Osteoblast (primary cell): ENCODE measurements around the gene PIK3AP1. TPM values are rescaled to one million over a fixed set of nuclear protein-coding genes. Genes with fewer than 3 reads are reported as not detected.

Experiments
- DNase-seq: peaks from one replicate; pipeline ENCODE4 v3.0.0; 2011; ENCODE audit warnings: low spot score, mixed read lengths; ENCODE audit not compliant: insufficient read length; ENCODE audit errors: missing footprints
- H2AFZ ChIP-seq: 2 replicates; pipeline ENCODE4 v1.6.0; 2011; ENCODE audit warnings: mild to moderate bottlenecking, low read length
- H3K27ac ChIP-seq: 2 replicates; pipeline ENCODE4 v1.5.1; 2011; ENCODE audit warnings: mild to moderate bottlenecking, low read depth, low read length, moderate library complexity
- H3K27me3 ChIP-seq: 2 replicates; pipeline ENCODE4 v1.6.0; 2012; ENCODE audit warnings: mild to moderate bottlenecking, control low read depth, inconsistent platforms, low read length, moderate library complexity; ENCODE audit not compliant: insufficient read depth
- H3K36me3 ChIP-seq: 2 replicates; pipeline ENCODE4 v1.5.1; 2011; ENCODE audit warnings: mild to moderate bottlenecking, low read length, control low read depth, moderate library complexity; ENCODE audit not compliant: insufficient read depth
- H3K4me1 ChIP-seq: 2 replicates; pipeline ENCODE4 v1.5.1; 2011; ENCODE audit warnings: mild to moderate bottlenecking, low read length, control low read depth, moderate library complexity; ENCODE audit not compliant: insufficient read depth
- H3K4me2 ChIP-seq: 2 replicates; pipeline ENCODE4 v1.6.0; 2011; ENCODE audit warnings: mild to moderate bottlenecking, low read length; ENCODE audit not compliant: insufficient read depth
- H3K4me3 ChIP-seq: fragments of 200-600 bp; sonication (generic); 3 replicates; pipeline ENCODE4 v1.5.1; 2012; ENCODE audit warnings: mild to moderate bottlenecking, low read length, inconsistent platforms; ENCODE audit not compliant: insufficient read depth
- H3K79me2 ChIP-seq: 2 replicates; pipeline ENCODE4 v1.6.0; 2012; ENCODE audit warnings: mild to moderate bottlenecking, low read length, control low read depth, inconsistent platforms; ENCODE audit not compliant: insufficient read depth
- H3K9me3 ChIP-seq: 2 replicates; pipeline ENCODE4 v1.5.1; 2011; ENCODE audit warnings: low read depth, low read length, control low read depth
- H4K20me1 ChIP-seq: 2 replicates; pipeline ENCODE4 v1.6.0; 2012; ENCODE audit warnings: mild to moderate bottlenecking, low read length, control low read depth; ENCODE audit not compliant: insufficient read depth
- CTCF ChIP-seq: IDR thresholded peaks from 2 replicates; pipeline ENCODE4 v1.5.1; 2011; ENCODE audit warnings: mild to moderate bottlenecking, low read depth, low read length, moderate library complexity; ENCODE audit errors: extremely low read depth
- total RNA-seq: library from RNA; depleted of rRNA; stranded (reverse); fragments of >200 nt; gene quantifications from 2 replicates; pipeline ENCODE4 v1.2.3, GENCODE V29; 2012

Gene PIK3AP1
- total RNA-seq, 1 donor = 0.36 TPM

DNA sequence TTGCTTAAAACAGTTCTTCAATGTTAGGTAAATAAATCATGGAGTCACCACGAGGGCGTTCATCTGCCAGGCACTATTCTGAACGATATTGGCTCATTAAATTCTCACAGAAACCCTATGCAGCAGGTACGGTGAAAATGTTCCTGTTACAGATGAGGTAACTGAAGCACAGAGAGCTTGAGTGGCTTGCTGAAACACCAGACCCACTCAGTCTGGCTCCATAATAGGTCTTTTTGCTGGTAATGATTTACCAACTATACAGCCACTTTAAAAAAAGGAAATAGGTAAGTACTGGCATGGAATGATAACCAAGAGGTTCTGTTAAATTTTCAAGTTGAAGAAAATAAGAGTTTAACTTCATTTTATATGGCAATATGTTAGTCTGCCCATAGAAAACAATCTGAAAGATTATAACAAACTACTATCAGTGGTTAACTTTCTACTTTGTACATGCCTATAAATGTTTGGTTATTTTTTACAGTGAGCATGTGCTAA, 132.2 kb downstream of the PIK3AP1 start:
- Histone ChIP-seq H3K27me3 (no peaks in the 10 kb centered on the region), H3K27ac (peak overlapping the region; percentile 96), H3K79me2 (peaks cover 37% of the 10 kb centered on the region), H3K9me3 (no peaks in the 10 kb centered on the region), H3K4me3 (peak overlapping the region; percentile 94), H2AFZ (peak overlapping the region; percentile 91), H3K36me3 (no peaks in the 10 kb centered on the region), H3K4me1 (peaks cover 18% of the 10 kb centered on the region), H3K4me2 (peak overlapping the region; percentile 97), H4K20me1 (peaks cover 33% of the 10 kb centered on the region)
- DNase-seq = no peak
- no peak for TF ChIP-seq CTCF

- H3K27ac ChIP-seq = peak overlapping the region; percentile 96
Observed at GRCh38 chr10:96587264-96588059, 132.9 kb downstream of the PIK3AP1 start.

DNA sequence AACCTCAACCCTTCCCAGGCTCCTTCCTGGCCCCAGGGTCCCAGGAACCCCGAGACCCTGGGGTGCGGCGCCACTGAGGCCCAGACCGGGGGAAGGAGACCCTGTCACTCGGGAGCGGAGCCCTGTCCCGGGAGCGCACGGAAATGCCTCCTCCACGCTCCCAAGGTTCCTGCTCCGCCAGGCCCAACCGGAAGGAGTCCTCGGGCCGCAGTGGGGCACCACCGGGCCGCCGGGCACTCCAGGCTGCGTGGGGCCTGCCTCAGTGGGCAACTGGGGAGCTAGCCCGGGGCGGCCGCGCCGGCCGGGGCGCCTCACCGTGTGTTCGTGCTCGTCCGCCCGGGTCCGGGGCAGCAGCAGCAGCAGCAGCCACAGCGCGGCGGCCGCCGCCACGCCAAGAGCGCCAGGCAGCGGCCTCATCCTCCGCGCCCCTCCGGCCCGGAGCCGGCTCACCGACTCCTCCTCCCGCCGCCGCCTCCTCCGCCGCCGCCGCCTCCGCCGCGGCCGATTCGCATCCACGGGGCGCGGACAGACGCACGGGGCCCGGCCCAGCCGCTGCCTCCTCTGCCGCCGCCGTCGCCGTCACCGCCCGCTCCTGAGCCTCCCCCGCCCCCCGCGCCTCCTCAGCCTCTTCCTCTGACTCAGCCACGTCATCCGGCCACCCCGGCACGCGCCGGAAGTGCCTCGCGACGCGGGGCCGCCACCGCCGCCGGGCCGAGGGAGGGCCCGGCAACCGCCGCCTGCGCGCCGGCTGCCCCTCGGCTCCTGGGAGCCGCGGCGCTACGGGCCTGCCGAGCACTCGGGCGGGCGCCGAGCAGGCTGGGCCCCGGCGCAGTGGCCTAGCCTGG, 133.7 kb downstream of the PIK3AP1 start, which contains the start of gene TM9SF3:
TSS of gene TM9SF3 (minus strand) at position 594 of the 845 bp plus-strand sequence. CDS start at position 417, 177 bp downstream.
- H4K20me1 ChIP-seq = peaks cover 43% of the 10 kb centered on the region
- H3K4me1 ChIP-seq = peaks cover 21% of the 10 kb centered on the region
- no peak for TF ChIP-seq CTCF
- peaks cover 51% of the 10 kb centered on the region for H3K79me2 ChIP-seq
- H3K4me2 ChIP-seq = peak within 1 kb of the TSS; percentile 97
- H3K27me3 ChIP-seq = no peaks in the 10 kb centered on the region
- DNase-seq = peak; percentile 98
- peak within 1 kb of the TSS; percentile 91 for H2AFZ ChIP-seq
- no peaks in the 10 kb centered on the region for H3K9me3 ChIP-seq
- no peaks in the 10 kb centered on the region for H3K36me3 ChIP-seq
- H3K4me3 ChIP-seq = peak within 1 kb of the TSS; percentile 94
- H3K27ac ChIP-seq = peak within 1 kb of the TSS; percentile 96

More at GRCh38 chr10:96587264-96588059, 132.9 kb downstream of the PIK3AP1 start:
- Histone ChIP-seq H3K4me3 (peak overlapping the region; percentile 94), H2AFZ (peak overlapping the region; percentile 91), H3K27me3 (no peaks in the 10 kb centered on the region), H3K4me1 (peaks cover 18% of the 10 kb centered on the region), H3K4me2 (peak overlapping the region; percentile 97), H3K79me2 (peaks cover 43% of the 10 kb centered on the region), H4K20me1 (peaks cover 35% of the 10 kb centered on the region), H3K36me3 (no peaks in the 10 kb centered on the region), H3K9me3 (no peaks in the 10 kb centered on the region)
- no peak for TF ChIP-seq CTCF
- peak; percentile 78 for DNase-seq
